SK-N-MC (cell line): ENCODE data around the gene ZNF507.

Experiments used
- EZH2 ChIP-seq: fragments of 200-600 bp; sonication (generic); IDR thresholded peaks from one replicate; pipeline ENCODE4 v1.6.1; 2017; ENCODE audit warnings: antibody characterized with exemption
- POLR2AphosphoS5 ChIP-seq: IDR thresholded peaks from 2 replicates; pipeline ENCODE4 v1.6.1; 2012; ENCODE audit warnings: mild to moderate bottlenecking, low read depth, low read length, borderline replicate concordance

GRCh38 chr19:32330213-32330857, 15.1 kb upstream of the ZNF507 start:
- TF ChIP-seq EZH2 (no peak), POLR2AphosphoS5 (no peak)
